NCI-H1417 (cell line): ENCODE results near the gene FNDC1.
A peak's percentile ranks its signal among the peaks of the same experiment; 100 is the strongest.

Experiments
- DNase-seq, 3 experiments: peaks; one replicate each; lab custom pipeline; 2025; lab: John Stamatoyannopoulos, UW

Gene FNDC1

DNA sequence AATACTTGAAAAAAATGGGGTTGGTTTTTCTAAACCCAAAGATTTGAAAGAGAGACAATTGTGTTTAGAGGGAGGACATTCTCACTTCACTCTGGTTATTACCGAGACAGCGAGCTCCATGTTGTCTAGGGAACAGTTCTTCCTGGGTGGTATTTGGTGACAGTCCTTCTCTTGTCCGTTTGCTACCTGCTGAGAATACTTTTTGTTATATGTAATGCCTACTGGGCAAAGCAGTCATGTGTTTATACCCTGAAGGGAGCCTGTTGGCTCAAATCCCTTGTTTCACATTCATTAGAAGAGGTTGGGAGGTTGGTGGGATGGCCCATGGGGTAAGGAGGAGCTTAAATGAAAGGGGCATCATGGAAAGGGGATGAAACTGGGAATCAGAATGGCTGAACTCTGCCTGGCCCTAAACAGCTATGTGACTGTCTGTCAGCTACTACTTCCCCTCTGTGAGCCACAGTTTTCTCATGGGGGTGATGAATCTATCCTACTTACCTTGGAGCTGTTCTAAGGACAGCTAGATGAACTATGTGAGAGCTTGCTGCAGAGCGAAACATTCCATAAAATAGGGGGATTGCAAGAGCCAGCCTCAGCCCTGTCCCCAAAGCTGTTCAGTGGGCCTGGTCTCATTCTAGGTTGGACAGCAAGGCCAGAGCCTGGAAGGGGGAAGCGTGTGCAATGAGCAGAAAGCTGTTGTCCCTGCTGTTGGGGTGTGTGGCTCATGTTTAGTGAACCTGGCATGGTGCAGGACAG is 43.5 kb downstream of the FNDC1 start:
- DNase-seq = peak in 1 of 3 experiments; percentile 34

DNA sequence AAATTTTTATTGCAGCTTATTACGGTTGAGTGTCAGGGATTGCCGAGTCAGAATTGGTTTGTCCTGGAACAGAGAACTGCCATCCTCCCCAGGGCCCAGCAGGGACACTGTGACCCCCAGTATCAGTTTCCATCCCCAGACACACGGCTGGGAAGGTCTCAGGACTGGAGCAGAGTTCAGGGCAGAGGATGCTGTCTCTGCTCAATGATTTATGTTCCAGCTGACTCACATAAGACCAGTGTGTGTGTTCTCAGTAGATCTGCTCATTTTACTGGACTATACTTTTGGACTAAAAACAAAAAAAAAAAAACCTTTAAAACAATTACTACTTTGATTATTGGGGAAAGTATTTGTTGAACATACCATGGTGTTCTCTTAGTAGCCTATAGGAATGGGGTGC is 44.2 kb downstream of the FNDC1 start:
- no peak for DNase-seq

DNA sequence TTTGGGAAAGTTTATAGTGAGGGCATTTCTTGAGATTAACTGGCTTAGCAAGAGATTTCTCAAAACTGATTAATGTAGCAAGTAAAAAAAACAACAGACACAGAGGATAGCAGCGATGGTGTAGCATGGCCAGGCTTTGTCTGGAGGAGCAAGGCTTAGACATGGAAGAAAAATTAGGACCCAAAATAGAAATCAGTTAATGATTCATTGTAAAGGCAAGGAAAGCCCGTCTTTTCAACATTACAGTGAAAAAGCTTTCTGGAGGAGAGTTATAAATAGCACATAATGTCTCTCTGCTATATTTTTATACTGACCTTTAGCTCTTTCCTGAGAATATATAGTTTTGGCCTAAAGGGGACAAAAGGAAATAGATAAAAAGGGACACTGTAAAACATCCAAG is 45.1 kb downstream of the FNDC1 start:
- no peak for DNase-seq

DNA sequence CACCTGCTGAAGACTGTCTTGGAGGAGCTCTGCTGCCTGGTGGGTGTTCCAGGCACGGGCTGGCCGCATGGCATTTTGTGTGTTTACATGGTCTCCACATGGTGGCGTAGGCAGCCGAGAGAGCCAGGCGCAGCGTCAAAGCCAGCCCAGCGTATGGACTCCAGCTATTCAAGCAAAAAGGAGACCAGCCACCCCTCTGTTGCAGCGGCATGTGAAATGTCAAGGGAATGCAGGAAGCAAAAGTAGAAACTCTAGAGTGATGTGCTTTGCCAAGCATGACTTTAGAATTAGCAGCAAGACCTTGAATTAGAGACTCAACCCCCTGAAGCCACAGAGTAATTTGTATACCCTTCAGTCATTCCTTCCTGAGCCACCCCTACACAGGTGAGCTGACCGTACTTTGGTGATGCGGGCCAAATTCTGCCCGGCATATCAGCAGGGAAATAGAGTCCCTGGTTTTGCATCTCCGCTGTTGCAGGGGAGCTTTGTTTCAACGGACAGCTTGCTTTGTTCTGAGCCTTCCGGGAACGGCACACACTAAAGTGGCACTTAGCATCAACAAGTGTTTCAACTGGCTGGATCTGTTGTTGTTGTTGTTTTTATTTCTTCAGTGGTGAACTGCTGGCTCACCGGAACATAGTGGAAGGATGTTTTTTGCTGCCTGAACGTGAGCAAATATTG is 48.5 kb downstream of the FNDC1 start:
- DNase-seq = peak in 2 of 3 experiments; percentile 35 to 79

DNA sequence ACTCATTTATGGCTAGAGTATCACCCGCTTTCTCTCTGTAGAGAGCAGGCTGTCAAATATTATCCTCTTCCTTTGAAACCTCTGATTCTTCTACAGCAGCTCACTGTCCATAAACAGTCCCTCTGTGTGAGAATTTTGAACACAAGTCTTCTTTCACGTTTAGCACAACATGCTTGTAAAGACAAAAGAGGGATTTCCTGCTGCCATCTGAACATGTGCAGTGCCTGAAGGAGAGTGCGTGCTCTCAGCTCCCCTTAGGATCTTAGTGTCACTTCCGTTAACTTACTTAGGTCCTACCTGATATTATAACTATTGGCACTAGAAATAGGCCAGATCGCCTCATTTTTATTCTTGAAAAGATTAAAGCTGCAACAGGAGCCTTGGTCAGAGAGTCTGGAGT is 50.9 kb downstream of the FNDC1 start:
- DNase-seq = no peak

DNA sequence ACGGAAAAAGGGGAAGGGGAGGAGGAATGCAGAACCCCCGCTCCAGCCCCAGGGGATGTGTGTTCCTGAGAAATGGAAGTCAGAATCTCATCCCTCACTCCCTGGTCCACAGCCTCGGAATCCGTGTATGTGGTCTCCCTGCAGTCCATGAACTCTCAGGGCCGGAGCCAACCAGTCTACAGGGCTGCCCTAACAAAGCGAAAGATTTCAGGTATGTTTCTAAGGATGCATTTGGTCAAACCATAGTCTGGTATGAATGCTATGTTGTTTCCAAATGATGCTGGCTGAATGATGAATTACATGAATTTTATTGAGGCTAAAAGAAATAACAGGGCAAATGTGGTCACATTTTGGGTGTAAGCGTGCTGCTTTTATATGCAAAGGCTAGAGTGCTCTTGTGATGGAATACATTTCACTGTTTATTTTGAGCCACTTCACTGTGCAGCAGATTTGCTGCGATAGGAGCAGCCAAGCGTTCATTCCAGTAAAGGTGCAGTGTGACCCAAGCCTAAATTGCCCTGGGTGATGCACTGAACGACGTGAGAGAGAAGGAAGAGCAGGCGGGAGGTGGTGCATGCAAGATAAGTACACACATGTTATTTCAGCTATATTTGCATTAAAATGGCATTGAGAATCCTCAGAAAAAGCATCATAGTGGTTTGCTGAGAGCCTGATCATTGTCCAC is 52.4 kb downstream of the FNDC1 start:
- peak in 2 of 3 experiments; percentile 23 to 84 for DNase-seq

DNA sequence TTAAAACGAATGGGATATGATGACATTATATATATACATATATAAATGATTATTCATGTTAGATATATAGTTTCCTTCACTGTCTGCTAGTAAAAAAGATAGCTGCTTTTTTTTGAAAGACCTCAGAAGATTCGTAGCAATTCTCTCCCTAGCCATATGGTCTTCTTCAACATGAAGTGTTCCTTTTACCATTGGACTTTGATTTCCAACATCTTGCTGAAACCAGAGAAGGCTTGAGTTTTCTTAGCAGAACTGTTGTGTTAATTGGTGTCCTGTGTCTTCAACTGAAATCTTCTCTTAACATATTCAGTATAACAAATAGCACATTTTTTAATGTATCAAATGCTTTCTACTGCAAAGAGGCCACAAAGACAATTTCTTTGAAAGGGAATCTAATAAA is 55.3 kb downstream of the FNDC1 start:
- no peak for DNase-seq

DNA sequence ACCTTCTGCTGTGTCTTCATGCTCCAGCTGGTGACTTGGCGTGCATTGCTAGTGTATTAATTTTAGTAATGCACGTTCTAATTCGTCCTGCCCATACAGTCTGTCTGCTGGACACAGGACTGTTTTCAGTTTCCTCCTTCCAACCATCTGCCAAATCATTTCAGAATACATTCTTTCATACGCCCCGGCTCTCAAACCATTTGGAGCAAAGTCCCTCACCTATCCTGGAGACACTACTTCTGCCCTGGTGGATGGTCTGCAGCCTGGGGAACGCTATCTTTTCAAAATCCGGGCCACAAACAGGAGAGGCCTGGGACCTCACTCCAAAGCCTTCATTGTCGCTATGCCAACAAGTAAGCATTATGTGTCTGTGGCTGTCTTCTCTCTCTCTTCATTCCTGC is 60.5 kb downstream of the FNDC1 start:
- DNase-seq = no peak

DNA sequence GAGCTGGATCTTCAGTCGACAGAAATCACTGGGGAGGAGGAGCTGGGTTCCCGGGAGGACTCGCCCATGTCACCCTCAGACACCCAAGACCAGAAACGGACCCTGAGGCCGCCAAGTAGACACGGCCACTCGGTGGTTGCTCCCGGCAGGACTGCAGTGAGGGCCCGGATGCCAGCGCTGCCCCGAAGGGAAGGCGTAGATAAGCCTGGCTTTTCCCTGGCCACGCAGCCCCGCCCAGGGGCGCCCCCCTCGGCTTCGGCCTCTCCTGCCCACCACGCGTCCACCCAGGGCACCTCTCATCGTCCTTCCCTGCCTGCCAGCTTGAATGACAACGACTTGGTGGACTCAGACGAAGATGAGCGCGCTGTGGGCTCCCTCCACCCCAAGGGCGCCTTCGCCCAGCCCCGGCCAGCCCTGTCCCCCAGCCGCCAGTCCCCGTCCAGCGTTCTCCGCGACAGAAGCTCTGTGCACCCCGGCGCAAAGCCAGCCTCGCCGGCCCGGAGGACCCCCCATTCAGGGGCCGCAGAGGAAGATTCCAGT is 63.0 kb downstream of the FNDC1 start:
- DNase-seq = no peak

DNA sequence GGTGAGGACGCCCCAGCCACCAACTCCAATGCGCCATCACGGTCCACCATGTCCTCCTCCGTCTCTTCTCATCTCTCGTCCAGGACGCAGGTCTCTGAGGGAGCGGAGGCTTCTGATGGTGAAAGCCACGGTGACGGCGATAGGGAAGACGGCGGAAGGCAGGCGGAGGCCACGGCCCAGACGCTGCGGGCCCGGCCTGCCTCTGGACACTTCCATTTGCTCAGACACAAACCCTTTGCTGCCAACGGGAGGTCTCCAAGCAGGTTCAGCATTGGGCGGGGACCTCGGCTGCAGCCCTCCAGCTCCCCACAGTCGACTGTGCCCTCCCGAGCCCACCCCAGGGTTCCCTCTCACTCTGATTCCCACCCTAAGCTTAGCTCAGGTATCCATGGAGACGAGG is 63.6 kb downstream of the FNDC1 start:
- no peak for DNase-seq

DNA sequence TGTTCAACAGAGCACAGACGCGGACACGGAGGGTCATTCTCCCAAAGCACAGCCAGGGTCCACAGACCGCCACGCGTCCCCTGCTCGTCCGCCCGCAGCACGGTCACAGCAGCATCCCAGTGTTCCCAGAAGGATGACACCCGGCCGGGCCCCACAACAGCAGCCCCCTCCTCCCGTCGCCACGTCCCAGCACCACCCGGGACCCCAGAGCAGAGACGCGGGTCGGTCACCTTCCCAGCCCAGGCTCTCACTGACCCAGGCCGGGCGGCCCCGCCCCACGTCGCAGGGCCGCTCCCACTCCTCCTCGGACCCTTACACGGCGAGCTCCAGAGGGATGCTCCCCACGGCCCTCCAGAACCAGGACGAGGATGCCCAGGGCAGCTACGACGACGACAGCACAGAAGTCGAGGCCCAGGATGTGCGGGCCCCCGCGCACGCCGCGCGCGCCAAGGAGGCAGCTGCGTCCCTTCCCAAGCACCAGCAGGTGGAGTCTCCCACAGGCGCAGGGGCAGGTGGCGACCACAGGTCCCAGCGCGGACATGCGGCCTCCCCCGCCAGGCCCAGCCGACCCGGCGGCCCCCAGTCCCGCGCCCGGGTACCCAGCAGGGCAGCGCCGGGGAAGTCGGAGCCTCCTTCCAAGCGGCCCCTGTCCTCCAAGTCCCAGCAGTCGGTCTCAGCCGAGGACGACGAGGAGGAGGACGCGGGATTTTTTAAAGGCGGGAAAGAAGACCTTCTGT is 64.3 kb downstream of the FNDC1 start:
- DNase-seq = no peak

DNA sequence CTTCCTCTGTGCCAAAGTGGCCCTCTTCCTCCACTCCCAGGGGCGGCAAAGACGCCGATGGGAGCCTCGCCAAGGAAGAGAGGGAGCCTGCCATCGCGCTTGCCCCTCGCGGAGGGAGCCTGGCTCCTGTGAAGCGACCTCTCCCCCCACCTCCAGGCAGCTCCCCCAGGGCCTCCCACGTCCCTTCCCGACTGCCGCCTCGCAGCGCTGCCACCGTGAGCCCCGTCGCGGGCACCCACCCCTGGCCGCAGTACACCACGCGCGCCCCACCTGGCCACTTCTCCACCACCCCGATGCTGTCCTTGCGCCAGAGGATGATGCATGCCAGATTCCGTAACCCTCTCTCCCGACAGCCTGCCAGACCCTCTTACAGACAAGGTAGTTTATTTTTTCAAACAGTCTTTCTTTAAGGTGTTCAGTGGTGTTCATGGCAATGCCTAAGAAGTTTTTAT is 64.9 kb downstream of the FNDC1 start:
- no peak for DNase-seq

DNA sequence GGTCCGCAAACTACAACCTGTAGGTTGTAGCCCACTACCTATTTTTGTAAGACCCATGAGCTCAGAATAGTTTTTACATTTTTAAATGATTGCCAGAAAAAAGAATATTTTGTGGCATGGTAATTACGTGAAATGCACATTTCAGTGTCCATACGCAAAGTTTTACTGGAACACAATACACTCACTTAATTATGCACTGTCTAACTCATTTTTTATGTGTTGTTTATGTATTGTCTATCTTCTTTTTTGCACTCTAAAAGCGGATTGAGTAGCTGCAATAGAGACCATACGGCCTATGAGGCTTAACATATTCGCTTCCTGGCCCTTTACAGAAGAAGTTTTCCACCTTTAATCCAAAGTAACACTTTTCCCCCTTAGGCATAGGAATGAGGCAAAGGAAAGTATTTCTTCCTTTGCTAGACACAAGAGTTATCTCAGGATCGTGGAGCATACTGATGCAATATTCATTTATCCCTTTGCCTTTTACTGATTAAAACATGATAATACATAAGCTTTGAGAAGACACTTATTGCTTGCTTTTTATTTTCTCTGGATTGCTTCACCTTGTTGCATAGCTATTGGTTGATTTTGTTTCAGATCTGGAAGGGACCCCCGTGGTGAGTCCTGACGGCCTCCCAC is 69.8 kb downstream of the FNDC1 start:
- DNase-seq = no peak

DNA sequence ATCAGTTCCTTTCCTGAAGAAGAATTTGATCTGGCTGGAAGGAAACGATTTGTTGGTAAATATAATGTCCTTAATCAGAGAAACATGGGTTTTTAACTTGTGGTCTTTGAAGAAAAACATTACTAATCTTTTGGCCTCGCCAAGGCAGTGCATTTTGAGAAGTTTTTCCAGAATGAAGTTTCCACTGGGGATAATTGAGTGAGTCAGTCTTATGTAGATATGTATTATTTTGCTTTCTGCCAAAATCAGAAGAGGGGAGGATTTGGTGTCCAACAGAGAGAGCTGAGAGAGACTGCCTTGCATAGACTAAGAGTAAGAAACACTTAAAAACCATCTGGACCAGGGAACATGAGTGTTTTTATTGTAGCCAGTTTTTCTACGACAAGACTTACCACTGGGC is 79.9 kb downstream of the FNDC1 start:
- peak in 1 of 3 experiments; percentile 10 for DNase-seq

DNA sequence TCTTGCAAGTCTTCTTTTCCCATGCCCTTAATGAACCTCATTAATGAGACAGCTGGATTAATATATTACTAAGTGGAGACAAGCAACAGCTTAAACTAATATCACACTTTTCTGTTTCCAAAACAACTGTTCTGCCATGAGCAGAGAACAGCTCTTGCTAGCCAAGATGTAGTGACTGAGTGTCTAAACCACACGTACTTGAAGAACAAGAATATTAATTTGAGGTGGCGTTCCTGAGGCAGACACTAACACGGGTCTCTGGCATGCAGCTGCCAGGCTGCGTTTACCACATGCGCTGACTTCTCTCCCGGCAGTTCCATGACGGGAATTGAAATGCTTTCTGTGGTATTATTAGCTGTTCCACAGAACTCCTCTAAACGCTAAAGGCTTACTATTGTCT is 80.6 kb downstream of the FNDC1 start:
- no peak for DNase-seq

DNA sequence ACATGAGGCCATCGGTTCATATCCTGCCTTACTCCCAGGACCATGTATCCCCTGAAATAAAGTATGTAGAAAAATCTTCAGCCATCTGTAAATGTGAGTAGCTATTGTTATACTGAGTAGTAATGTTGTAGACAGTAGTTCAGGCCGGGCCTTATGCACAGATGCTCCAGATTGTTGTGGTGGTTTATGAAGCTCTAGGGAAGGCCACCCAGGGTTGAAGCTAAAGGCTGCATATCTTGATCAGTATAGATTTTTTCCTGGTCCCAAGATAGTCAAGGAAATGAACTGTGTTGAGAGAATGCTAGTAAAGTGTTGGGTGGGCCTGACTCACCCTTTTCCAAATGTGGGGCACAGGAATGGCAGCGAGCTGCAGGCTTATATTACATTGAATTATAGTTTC is 81.4 kb downstream of the FNDC1 start:
- no peak for DNase-seq

DNA sequence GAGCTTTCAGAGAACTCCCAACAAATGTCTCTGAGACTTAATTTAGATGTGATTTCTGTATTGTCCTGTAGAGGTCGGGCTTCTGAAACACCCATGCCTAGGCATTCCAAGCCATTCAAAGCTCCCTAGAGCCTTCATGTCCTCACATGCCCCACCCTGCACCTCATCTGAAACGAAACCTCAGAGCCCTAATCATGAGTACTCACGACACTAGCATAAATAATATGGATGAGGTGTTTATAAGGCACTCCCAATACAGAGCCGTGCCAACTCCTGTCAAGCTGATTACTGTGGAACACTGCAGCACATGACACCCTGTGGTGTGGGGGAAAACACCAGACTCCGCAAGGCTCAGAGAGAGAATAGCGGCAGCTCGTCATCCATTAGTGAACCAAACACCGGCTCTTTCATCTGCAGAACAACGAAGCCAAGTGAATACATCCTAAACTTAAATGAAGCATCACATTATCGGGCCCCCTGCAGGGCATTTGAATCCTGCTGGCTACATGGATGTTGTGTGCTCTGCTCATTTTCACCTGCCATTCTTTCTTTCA is 83.8 kb downstream of the FNDC1 start:
- peak; percentile 52 to 92 (median 82) for DNase-seq

DNA sequence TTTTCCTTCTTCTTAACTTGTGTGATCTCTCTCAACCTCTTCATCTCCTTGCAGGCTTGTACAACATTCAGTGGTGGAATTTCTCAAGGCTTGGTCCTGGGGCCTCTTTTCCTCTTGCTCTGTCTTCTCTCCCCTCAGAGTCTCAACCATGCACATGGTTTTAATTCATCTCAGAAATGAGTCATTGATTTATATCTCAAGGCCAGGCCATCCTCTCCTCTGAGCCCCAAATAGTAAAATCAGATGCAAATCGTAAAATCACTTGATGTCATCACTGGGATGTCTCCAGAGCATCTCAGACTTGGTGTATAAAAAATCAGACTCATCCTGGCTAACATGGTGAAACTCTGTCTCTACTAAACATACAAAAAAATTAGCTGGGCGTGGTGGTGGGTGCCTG is 85.0 kb downstream of the FNDC1 start:
- no peak for DNase-seq

DNA sequence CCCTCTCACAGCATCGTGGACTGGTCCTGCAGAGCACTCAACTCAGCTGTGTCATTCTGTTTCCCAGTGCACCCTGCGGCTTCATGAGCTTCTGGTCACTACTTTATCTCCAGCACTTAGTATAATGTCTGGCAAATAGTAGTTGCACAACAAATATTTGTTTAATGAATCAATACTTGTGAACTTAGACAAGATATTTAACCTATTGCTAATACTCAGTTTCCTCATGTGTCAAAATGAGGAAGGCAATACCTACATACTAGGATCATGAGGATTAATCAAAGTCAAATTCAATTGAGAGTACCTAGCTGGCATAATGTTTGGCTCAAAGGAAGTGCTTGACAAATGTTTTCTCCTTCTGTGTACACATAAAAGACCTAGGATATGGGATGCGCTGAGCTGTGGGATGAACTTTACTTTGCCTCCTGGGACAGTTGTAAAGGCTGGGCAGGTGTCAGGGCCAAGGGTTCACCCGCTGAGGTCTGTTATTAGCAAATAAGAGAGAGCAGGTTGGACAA is 86.3 kb downstream of the FNDC1 start:
- DNase-seq = no peak

DNA sequence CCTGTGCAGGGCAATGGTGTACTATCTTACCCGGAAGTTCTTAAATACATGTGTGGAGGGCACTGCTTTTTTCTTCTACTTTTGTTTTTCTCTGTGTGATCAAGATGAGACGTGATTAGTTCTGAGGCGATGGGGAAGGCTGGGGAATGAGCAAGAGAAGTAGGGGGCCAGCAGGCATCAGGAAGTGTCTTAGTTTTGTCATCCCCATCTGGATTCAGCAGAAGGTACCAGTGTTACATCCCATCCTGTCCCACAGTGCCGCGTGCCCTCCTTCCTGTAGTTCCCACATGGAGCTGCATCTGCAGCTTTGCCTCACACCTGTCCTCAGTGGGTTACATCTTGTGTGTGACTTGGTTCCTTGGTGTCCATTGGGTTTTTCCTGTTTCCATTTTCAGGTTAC is 86.9 kb downstream of the FNDC1 start:
- no peak for DNase-seq

DNA sequence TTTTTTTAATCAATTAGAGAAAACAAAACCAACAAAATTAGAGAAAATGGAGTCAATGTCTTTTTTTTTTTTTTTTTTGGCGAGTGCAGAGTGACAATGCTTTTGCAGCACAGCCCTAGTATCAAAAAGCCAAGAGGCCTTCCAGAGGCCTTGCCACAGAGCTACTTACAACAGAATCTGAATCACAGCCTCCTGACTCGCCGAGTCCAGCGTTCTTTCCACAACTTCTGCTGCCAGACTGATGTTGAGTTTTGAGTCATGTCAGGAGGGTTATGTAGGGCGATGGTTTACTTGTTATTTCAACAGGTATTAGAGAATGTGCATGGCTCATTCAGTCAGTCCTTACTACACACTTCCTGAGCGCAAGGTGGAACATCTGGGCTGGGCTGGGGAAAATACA is 88.6 kb downstream of the FNDC1 start:
- DNase-seq = no peak
